ENCODE data around the gene IL25.
A peak's percentile ranks its signal among the peaks of the same experiment; 100 is the strongest.

DNA sequence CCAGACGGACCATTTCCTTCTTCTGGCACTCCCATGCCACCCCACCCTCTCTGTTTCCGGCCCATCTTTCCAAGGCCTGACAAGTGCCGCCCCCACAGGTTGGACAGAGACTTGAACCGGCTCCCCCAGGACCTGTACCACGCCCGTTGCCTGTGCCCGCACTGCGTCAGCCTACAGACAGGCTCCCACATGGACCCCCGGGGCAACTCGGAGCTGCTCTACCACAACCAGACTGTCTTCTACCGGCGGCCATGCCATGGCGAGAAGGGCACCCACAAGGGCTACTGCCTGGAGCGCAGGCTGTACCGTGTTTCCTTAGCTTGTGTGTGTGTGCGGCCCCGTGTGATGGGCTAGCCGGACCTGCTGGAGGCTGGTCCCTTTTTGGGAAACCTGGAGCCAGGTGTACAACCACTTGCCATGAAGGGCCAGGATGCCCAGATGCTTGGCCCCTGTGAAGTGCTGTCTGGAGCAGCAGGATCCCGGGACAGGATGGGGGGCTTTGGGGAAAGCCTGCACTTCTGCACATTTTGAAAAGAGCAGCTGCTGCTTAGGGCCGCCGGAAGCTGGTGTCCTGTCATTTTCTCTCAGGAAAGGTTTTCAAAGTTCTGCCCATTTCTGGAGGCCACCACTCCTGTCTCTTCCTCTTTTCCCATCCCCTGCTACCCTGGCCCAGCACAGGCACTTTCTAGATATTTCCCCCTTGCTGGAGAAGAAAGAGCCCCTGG lies 3.1 kb downstream of the IL25 start:
- TF ChIP-seq HOXA3 (CRISPR knock-in tag; IDR thresholded peaks at IDR 0.05), result no peak
- no peak for TF ChIP-seq NFYB (CRISPR knock-in tag; IDR thresholded peaks at IDR 0.05)
- TF ChIP-seq TAF1 (CRISPR knock-in tag; IDR thresholded peaks at IDR 0.05), result no peak
- no peak for TF ChIP-seq EP300 (IDR thresholded peaks at IDR 0.05; ENCODE audit: low read depth in 2 of 2, low read length in 2 of 2)
- no peak for TF ChIP-seq EP300 (CRISPR knock-in tag; IDR thresholded peaks at IDR 0.05; ENCODE audit: borderline replicate concordance)
- TF ChIP-seq KDM1A (CRISPR knock-in tag; IDR thresholded peaks at IDR 0.05), result no peak
- no peak for TF ChIP-seq POLR2AphosphoS5 (IDR thresholded peaks at IDR 0.05; ENCODE audit: low read depth, low read length)
- TF ChIP-seq, protein P1, sequence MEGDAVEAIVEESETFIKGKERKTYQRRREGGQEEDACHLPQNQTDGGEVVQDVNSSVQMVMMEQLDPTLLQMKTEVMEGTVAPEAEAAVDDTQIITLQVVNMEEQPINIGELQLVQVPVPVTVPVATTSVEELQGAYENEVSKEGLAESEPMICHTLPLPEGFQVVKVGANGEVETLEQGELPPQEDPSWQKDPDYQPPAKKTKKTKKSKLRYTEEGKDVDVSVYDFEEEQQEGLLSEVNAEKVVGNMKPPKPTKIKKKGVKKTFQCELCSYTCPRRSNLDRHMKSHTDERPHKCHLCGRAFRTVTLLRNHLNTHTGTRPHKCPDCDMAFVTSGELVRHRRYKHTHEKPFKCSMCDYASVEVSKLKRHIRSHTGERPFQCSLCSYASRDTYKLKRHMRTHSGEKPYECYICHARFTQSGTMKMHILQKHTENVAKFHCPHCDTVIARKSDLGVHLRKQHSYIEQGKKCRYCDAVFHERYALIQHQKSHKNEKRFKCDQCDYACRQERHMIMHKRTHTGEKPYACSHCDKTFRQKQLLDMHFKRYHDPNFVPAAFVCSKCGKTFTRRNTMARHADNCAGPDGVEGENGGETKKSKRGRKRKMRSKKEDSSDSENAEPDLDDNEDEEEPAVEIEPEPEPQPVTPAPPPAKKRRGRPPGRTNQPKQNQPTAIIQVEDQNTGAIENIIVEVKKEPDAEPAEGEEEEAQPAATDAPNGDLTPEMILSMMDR (CRISPR knock-in tag; IDR thresholded peaks at IDR 0.05), result no peak
- peak; percentile 42; the same call in 1 of the 2 replicates for TF ChIP-seq MTA1 (CRISPR knock-in tag; IDR thresholded peaks at IDR 0.05; ENCODE audit: borderline replicate concordance)
- TF ChIP-seq, protein P2, sequence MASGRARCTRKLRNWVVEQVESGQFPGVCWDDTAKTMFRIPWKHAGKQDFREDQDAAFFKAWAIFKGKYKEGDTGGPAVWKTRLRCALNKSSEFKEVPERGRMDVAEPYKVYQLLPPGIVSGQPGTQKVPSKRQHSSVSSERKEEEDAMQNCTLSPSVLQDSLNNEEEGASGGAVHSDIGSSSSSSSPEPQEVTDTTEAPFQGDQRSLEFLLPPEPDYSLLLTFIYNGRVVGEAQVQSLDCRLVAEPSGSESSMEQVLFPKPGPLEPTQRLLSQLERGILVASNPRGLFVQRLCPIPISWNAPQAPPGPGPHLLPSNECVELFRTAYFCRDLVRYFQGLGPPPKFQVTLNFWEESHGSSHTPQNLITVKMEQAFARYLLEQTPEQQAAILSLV (CRISPR knock-in tag; IDR thresholded peaks at IDR 0.05; ENCODE audit: borderline replicate concordance), result no peak
- TF ChIP-seq RFX3 (CRISPR knock-in tag; IDR thresholded peaks at IDR 0.05), result no peak
- TF ChIP-seq, protein P3, sequence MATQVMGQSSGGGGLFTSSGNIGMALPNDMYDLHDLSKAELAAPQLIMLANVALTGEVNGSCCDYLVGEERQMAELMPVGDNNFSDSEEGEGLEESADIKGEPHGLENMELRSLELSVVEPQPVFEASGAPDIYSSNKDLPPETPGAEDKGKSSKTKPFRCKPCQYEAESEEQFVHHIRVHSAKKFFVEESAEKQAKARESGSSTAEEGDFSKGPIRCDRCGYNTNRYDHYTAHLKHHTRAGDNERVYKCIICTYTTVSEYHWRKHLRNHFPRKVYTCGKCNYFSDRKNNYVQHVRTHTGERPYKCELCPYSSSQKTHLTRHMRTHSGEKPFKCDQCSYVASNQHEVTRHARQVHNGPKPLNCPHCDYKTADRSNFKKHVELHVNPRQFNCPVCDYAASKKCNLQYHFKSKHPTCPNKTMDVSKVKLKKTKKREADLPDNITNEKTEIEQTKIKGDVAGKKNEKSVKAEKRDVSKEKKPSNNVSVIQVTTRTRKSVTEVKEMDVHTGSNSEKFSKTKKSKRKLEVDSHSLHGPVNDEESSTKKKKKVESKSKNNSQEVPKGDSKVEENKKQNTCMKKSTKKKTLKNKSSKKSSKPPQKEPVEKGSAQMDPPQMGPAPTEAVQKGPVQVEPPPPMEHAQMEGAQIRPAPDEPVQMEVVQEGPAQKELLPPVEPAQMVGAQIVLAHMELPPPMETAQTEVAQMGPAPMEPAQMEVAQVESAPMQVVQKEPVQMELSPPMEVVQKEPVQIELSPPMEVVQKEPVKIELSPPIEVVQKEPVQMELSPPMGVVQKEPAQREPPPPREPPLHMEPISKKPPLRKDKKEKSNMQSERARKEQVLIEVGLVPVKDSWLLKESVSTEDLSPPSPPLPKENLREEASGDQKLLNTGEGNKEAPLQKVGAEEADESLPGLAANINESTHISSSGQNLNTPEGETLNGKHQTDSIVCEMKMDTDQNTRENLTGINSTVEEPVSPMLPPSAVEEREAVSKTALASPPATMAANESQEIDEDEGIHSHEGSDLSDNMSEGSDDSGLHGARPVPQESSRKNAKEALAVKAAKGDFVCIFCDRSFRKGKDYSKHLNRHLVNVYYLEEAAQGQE (IDR thresholded peaks at IDR 0.05; ENCODE audit: borderline replicate concordance in 1 of 2, low read depth in 1 of 2, low read length in 2 of 2), result no peak
- TF ChIP-seq SMC3 (IDR thresholded peaks at IDR 0.05; ENCODE audit: low read length), result no peak
- no peak for TF ChIP-seq ONECUT2 (CRISPR knock-in tag; IDR thresholded peaks at IDR 0.05)

Measured in HepG2 (cell line).